Osteoblast (primary cell): ENCODE data around the gene REL. TPM values are rescaled to one million over a fixed set of nuclear protein-coding genes. Genes with fewer than 3 reads are reported as not detected.

Experiments
- DNase-seq: peaks from one replicate; pipeline ENCODE4 v3.0.0; 2011; ENCODE audit warnings: low spot score, mixed read lengths; ENCODE audit not compliant: insufficient read length; ENCODE audit errors: missing footprints
- H2AFZ ChIP-seq: 2 replicates; pipeline ENCODE4 v1.6.0; 2011; ENCODE audit warnings: mild to moderate bottlenecking, low read length
- H3K27ac ChIP-seq: 2 replicates; pipeline ENCODE4 v1.5.1; 2011; ENCODE audit warnings: mild to moderate bottlenecking, low read depth, low read length, moderate library complexity
- H3K27me3 ChIP-seq: 2 replicates; pipeline ENCODE4 v1.6.0; 2012; ENCODE audit warnings: mild to moderate bottlenecking, control low read depth, inconsistent platforms, low read length, moderate library complexity; ENCODE audit not compliant: insufficient read depth
- H3K36me3 ChIP-seq: 2 replicates; pipeline ENCODE4 v1.5.1; 2011; ENCODE audit warnings: mild to moderate bottlenecking, low read length, control low read depth, moderate library complexity; ENCODE audit not compliant: insufficient read depth
- H3K4me1 ChIP-seq: 2 replicates; pipeline ENCODE4 v1.5.1; 2011; ENCODE audit warnings: mild to moderate bottlenecking, low read length, control low read depth, moderate library complexity; ENCODE audit not compliant: insufficient read depth
- H3K4me2 ChIP-seq: 2 replicates; pipeline ENCODE4 v1.6.0; 2011; ENCODE audit warnings: mild to moderate bottlenecking, low read length; ENCODE audit not compliant: insufficient read depth
- H3K4me3 ChIP-seq: fragments of 200-600 bp; sonication (generic); 3 replicates; pipeline ENCODE4 v1.5.1; 2012; ENCODE audit warnings: mild to moderate bottlenecking, low read length, inconsistent platforms; ENCODE audit not compliant: insufficient read depth
- H3K79me2 ChIP-seq: 2 replicates; pipeline ENCODE4 v1.6.0; 2012; ENCODE audit warnings: mild to moderate bottlenecking, low read length, control low read depth, inconsistent platforms; ENCODE audit not compliant: insufficient read depth
- H3K9me3 ChIP-seq: 2 replicates; pipeline ENCODE4 v1.5.1; 2011; ENCODE audit warnings: low read depth, low read length, control low read depth
- H4K20me1 ChIP-seq: 2 replicates; pipeline ENCODE4 v1.6.0; 2012; ENCODE audit warnings: mild to moderate bottlenecking, low read length, control low read depth; ENCODE audit not compliant: insufficient read depth
- total RNA-seq: library from RNA; depleted of rRNA; stranded (reverse); fragments of >200 nt; gene quantifications from 2 replicates; pipeline ENCODE4 v1.2.3, GENCODE V29; 2012
- TF ChIP-seq, protein P1 (sequence below): IDR thresholded peaks from 2 replicates; pipeline ENCODE4 v1.5.1; 2011; ENCODE audit warnings: mild to moderate bottlenecking, low read depth, low read length, moderate library complexity; ENCODE audit errors: extremely low read depth

REL gene
- total RNA-seq, 1 donor, result 6.2 TPM

GRCh38 chr2:60873381-60873780, 8.0 kb upstream of the REL start:
- Histone ChIP-seq H3K27me3 (no peaks in the 10 kb centered on the region), H3K9me3 (no peaks in the 10 kb centered on the region), H2AFZ (no peak overlapping the region), H3K4me1 (no peaks in the 10 kb centered on the region), H4K20me1 (no peaks in the 10 kb centered on the region), H3K79me2 (no peaks in the 10 kb centered on the region), H3K4me3 (no peak overlapping the region), H3K4me2 (no peak overlapping the region), H3K36me3 (no peaks in the 10 kb centered on the region), H3K27ac (no peak overlapping the region)
- DNase-seq, result no peak
- TF ChIP-seq, protein P1, sequence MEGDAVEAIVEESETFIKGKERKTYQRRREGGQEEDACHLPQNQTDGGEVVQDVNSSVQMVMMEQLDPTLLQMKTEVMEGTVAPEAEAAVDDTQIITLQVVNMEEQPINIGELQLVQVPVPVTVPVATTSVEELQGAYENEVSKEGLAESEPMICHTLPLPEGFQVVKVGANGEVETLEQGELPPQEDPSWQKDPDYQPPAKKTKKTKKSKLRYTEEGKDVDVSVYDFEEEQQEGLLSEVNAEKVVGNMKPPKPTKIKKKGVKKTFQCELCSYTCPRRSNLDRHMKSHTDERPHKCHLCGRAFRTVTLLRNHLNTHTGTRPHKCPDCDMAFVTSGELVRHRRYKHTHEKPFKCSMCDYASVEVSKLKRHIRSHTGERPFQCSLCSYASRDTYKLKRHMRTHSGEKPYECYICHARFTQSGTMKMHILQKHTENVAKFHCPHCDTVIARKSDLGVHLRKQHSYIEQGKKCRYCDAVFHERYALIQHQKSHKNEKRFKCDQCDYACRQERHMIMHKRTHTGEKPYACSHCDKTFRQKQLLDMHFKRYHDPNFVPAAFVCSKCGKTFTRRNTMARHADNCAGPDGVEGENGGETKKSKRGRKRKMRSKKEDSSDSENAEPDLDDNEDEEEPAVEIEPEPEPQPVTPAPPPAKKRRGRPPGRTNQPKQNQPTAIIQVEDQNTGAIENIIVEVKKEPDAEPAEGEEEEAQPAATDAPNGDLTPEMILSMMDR, result no peak

DNA sequence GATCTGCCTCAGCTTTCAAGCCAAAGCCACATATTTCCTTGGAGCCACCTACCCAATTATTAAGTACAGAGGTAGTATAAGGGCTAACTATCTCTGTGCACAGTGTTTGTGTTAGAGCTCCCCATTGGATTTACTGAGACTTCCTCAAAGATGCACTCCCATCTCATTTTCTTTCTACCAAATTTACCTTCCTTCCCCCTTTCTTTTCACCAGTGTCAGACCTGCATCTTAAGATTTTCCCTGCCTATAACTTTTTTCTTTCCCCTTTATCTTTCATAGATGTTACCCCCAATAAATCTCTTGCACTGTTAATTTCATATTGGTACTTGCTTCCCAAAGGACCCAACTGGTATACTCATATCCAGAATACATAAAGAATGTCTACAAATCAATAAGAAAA, 5.9 kb upstream of the REL start:
- H3K27me3 ChIP-seq, result no peaks in the 10 kb centered on the region
- H3K9me3 ChIP-seq, result no peaks in the 10 kb centered on the region
- no peak overlapping the region for H3K27ac ChIP-seq
- H3K4me1 ChIP-seq, result no peaks in the 10 kb centered on the region
- TF ChIP-seq, protein P1, result no peak
- no peak overlapping the region for H2AFZ ChIP-seq
- peak; percentile 56 for DNase-seq
- no peaks in the 10 kb centered on the region for H3K36me3 ChIP-seq
- H3K4me3 ChIP-seq, result no peak overlapping the region
- H3K79me2 ChIP-seq, result no peaks in the 10 kb centered on the region
- H3K4me2 ChIP-seq, result no peak overlapping the region
- H4K20me1 ChIP-seq, result no peaks in the 10 kb centered on the region

- TF ChIP-seq, protein P1, result peak; percentile 14
- Histone ChIP-seq H3K9me3 (no peaks in the 10 kb centered on the region), H2AFZ (peak overlapping the region; percentile 93), H3K27me3 (no peaks in the 10 kb centered on the region), H4K20me1 (no peaks in the 10 kb centered on the region), H3K4me2 (peak overlapping the region; percentile 86), H3K27ac (peak overlapping the region; percentile 84), H3K79me2 (peaks cover 28% of the 10 kb centered on the region), H3K36me3 (no peaks in the 10 kb centered on the region), H3K4me3 (peak overlapping the region; percentile 96), H3K4me1 (peaks cover 17% of the 10 kb centered on the region)
- DNase-seq, result no peak
Measured at GRCh38 chr2:60880643-60881046, 729 bp upstream of the REL start.

DNA sequence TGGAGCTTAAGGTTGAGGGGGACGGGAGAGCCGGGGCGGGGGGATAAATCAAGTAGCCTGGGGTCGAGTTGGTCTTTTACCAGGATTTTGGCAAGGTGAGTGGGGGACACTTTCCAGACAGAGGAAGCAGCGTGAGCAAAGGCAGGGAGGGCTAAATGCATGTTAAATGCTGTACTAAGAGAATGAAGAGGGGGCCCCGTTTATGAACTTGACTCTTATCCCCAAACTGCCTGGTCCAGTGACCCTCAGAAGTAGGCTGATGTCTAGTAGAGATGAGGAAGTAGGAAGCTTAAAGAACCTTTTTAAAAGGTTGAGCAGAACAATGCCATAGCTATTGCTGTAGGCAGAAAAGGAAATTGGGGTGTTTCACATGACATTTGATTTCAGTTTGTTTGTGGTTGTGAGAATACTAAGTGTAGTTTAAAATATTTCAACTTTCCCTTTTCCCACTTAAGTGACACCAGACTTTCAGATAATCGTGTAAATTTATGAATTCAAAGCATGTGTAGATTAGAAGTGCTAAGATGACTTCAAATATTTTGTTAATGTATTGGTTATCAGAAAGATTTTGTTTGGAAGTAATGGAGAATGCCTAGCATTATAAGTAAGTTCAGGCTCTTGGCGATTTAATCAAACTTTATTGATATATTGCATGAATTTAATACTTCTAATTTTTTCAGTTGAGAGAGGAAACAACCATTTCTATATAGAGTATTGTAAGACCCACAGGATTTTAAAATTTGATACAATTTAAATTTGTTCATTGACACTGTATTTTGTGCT, 1.8 kb downstream of the REL start:
- Histone ChIP-seq H3K9me3 (no peaks in the 10 kb centered on the region), H3K27me3 (no peaks in the 10 kb centered on the region), H3K4me1 (peaks cover 17% of the 10 kb centered on the region), H3K27ac (peak overlapping the region; percentile 97), H3K79me2 (peaks cover 44% of the 10 kb centered on the region), H3K4me3 (peak overlapping the region; percentile 96), H4K20me1 (peaks cover 6% of the 10 kb centered on the region), H3K4me2 (peak overlapping the region; percentile 95), H2AFZ (peak overlapping the region; percentile 23), H3K36me3 (no peaks in the 10 kb centered on the region)
- TF ChIP-seq, protein P1, result no peak
- DNase-seq, result no peak
